UCSD-AML1 (cell line): Measurements from ENCODE around the gene GCSAM.
"Not testable (repeated sequence)": the region's sequence is repeated elsewhere in the genome, so short reads cannot be mapped to it uniquely, and the experiment has no call there.

Experiments
- DNase-seq: peaks from one replicate; lab custom pipeline; 2025; ENCODE audit not compliant: unreplicated experiment; lab: John Stamatoyannopoulos, UW

The GCSAM gene

DNA sequence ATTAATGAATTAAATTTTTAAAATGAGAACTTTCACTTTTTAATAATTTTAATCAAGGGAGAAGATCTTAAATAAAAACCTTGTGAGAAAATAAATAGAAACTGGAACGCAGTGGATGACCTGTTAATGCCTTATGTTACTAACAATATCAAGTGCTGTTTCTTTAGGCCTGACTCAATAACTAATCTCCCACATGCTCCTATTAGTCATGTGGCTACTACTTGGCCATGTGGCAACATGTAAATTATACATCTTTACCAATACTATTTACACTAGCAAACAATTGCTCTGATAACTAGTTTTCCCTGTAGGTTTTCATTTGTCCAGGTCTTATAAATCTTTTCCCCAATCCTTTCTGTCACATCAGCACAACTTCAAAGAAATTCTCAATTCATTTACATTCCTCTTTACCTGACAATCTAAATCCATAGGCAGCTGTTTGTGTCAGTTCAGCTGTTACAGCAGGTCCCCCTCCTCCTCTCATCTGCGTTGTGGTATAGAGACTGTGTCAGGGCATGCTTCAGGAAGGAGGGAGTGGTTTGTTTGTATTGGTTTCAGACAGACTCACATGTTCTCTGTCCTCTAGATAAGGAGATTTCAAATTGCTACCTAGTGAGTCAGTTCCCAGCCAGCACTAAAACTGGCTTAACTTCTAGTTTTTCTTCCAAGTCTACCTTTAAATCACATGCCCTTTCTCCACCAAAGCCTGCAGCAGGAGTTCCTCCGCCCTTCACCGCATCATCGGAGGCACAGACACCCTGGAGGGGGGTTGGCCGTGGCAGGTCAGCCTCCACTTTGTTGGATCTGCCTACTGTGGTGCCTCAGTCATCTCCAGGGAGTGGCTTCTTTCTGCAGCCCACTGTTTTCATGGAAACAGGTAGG is 58.2 kb downstream of the GCSAM start:
- no peak for DNase-seq

GRCh38 chr3:112074006-112074405 is 59.0 kb downstream of the GCSAM start:
- DNase-seq, result no peak

- not testable (repeated sequence) for DNase-seq
Observed at GRCh38 chr3:112072387-112073060, 60.5 kb downstream of the GCSAM start.
